SU-DHL-6 (cell line): ENCODE measurements around the gene SLC24A3.

Experiments used
- EZH2phosphoT487 ChIP-seq: fragments of 200-600 bp; sonication (generic), shearing (Covaris generic); conservative IDR thresholded peaks from 2 replicates; pipeline ENCODE4 v1.6.1; 2018; ENCODE audit warnings: mild to moderate bottlenecking, antibody characterized with exemption, low read length, moderate library complexity, mixed read lengths
- TF ChIP-seq, protein P1 (sequence below): fragments of 200-600 bp; sonication (generic); IDR thresholded peaks from one replicate; pipeline ENCODE4 v1.5.1; 2017; ENCODE audit warnings: antibody characterized with exemption, mild to moderate bottlenecking, low read length, moderate library complexity; ENCODE audit not compliant: insufficient read depth, poor library complexity, severe bottlenecking

DNA sequence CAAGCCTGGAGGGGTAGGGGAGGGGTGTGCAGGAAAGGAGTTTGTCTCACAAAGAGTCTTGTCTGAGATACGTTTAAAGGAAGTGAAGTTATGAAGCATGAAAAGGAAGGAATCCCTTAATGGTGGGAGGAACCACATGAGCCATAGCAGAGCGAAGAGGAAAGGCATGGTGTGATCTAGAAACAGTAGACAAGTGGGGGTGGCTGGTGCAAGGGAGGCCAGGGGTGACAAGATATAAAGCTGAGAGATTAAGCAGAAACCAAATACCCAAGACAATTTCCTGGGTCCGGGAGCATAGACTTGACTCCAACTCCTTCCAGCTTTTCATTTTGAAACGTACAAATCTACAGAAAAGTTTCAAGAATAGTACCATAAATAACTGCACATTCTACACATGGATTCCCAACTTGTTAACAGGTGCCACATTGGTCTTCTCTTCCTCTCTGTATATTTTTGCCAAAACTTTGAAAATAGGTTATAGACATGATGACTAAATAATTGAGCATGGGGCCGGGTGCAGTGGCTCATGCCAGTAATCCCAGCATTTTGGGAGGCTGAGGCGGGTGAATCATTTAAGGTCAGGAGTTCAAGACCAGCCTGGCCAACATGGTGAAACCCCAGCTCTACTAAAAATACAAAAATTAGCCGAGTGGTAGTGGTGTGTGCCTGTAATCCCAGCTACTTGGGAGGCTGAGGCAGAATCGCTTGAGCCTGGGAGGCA, 211.6 kb downstream of the SLC24A3 start:
- TF ChIP-seq, protein P1, sequence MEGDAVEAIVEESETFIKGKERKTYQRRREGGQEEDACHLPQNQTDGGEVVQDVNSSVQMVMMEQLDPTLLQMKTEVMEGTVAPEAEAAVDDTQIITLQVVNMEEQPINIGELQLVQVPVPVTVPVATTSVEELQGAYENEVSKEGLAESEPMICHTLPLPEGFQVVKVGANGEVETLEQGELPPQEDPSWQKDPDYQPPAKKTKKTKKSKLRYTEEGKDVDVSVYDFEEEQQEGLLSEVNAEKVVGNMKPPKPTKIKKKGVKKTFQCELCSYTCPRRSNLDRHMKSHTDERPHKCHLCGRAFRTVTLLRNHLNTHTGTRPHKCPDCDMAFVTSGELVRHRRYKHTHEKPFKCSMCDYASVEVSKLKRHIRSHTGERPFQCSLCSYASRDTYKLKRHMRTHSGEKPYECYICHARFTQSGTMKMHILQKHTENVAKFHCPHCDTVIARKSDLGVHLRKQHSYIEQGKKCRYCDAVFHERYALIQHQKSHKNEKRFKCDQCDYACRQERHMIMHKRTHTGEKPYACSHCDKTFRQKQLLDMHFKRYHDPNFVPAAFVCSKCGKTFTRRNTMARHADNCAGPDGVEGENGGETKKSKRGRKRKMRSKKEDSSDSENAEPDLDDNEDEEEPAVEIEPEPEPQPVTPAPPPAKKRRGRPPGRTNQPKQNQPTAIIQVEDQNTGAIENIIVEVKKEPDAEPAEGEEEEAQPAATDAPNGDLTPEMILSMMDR, result no peak
- TF ChIP-seq EZH2phosphoT487, result no peak
